ENCODE measurements around the gene ZNF609.

The ZNF609 gene

GRCh38 chr15:64678126-64678819, 217.9 kb downstream of the ZNF609 start:
- no peak for DNase-seq

GRCh38 chr15:64680097-64680496, 219.7 kb downstream of the ZNF609 start:
- DNase-seq: no peak

- no peak for DNase-seq
These were observed 221.1 kb downstream of the ZNF609 start for GRCh38 chr15:64681424-64682024.

GRCh38 chr15:64682255-64682654, 221.9 kb downstream of the ZNF609 start:
- no peak for DNase-seq

GRCh38 chr15:64683378-64683777, 223.0 kb downstream of the ZNF609 start:
- DNase-seq: no peak

- no peak for DNase-seq
These were observed 225.0 kb downstream of the ZNF609 start for GRCh38 chr15:64685230-64685888.

GRCh38 chr15:64686130-64686735, 225.9 kb downstream of the ZNF609 start:
- DNase-seq: no peak

- no peak for DNase-seq
These were observed 226.8 kb downstream of the ZNF609 start for GRCh38 chr15:64687172-64687571.

- DNase-seq: no peak
These were observed 227.3 kb downstream of the ZNF609 start for GRCh38 chr15:64687688-64688087.

GRCh38 chr15:64688770-64689169, 228.4 kb downstream of the ZNF609 start:
- no peak for DNase-seq

GRCh38 chr15:64690008-64690407, 229.6 kb downstream of the ZNF609 start:
- DNase-seq: no peak

- no peak for DNase-seq
These were observed 230.4 kb downstream of the ZNF609 start for GRCh38 chr15:64690578-64691296.

GRCh38 chr15:64691896-64692565, 231.7 kb downstream of the ZNF609 start:
- no peak for DNase-seq

- no peak for DNase-seq
These were observed 232.8 kb downstream of the ZNF609 start for GRCh38 chr15:64693134-64693533.

GRCh38 chr15:64694816-64695215, 234.4 kb downstream of the ZNF609 start:
- no peak for DNase-seq

GRCh38 chr15:64695561-64695992, 235.2 kb downstream of the ZNF609 start:
- DNase-seq: no peak

GRCh38 chr15:64696481-64696880, 236.1 kb downstream of the ZNF609 start:
- DNase-seq: no peak

GRCh38 chr15:64697911-64698369, 237.6 kb downstream of the ZNF609 start:
- peak; percentile 23 for DNase-seq

- no peak for DNase-seq
These were observed 238.4 kb downstream of the ZNF609 start for GRCh38 chr15:64698823-64699222.

GRCh38 chr15:64699751-64700388, 239.5 kb downstream of the ZNF609 start:
- no peak for DNase-seq

- no peak for DNase-seq
These were observed 240.7 kb downstream of the ZNF609 start for GRCh38 chr15:64701051-64701450.

Data from activated naive CD4-positive, alpha-beta T cell treated with anti-CD3 and anti-CD28 coated beads, Interleukin-2, amount 50 U/mL, for 16 hours (primary cell).